Measurements from ENCODE around the gene MYD88. TPM values are rescaled to one million over a fixed set of nuclear protein-coding genes. Genes with fewer than 3 reads are reported as not detected.

MYD88 gene
- total RNA-seq, 1 donor from 2014 or later = 7.5 TPM

DNA sequence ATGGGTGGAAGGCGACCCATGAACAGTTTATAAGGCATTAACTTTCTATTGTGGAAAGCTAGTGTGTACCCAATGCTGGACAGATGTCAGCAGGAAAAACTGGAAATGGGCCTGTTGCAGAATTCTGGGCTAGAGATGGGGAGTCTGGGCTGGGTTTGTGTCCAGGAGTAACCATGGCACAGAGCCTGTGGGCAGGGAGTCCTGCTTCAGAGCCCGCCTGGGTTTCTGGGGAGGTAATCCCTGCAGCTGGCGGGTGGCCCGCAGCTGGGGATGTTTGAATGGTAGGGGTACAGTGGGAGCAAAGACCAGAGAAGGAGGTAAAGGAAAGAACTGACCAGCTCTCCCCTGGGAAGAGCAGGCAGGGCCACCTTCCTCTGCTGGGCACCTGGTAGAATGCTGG is 27.3 kb upstream of the MYD88 start:
- DNase-seq (no peak), ATAC-seq (no peak)
- intact Hi-C loops (cut with micrococcal nuclease) = no loop called here

DNA sequence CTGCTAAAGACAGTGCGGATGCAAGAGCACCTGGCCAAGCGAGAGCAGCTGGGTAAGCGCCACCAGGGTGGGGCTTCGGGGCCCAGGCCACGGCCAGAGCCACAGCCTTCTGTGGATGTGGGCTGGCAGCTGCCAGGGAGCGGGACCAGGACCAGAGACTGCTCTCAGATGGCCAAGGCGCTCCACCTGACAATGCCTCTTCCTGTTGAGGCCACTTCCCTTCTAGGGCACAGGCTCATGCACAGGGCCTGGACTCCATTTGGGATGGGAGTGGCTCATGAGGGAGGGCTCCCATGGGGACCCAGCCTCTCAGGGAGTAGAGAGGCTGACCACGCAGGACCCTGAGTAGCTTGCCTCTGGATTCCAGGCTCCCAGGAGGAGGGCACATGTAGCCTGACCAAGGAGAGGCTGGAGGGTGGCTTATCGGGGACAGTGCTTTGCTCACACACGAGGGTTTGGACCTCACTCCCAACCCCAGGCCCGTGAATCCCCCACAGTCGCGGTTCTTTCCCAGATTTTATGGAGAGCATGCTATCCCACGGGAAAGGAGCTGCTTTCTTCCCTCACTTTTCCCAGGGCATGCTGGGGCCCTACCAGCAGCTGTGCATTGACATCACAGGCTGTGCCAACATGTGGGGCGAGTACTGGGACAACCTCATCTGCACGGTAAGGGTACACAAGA is 26.6 kb upstream of the MYD88 start:
- intact Hi-C loops (cut with micrococcal nuclease) = no loop called here
- no peak for DNase-seq
- no peak for ATAC-seq

DNA sequence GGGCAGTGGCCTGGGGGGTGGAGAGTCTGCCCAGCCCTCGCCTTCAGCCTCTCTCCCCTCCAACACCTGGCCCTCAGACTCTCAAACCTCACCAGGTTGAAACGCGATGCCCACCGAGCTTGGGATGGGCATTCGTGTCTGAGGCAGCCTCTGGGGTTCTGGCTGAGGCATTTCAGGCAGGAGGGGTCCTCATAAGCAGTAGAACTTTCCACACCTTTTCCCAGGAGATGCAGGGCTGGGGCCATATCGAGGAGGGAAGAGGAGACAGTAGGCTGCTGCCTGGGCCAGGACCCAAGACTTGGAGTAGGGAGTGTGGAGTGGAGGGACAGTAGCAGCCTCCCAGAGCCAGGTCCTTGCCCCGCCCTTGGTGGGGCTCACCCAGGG is 26.1 kb upstream of the MYD88 start:
- DNase-seq = no peak
- no peak for ATAC-seq
- intact Hi-C loops (cut with micrococcal nuclease) = no loop called here

DNA sequence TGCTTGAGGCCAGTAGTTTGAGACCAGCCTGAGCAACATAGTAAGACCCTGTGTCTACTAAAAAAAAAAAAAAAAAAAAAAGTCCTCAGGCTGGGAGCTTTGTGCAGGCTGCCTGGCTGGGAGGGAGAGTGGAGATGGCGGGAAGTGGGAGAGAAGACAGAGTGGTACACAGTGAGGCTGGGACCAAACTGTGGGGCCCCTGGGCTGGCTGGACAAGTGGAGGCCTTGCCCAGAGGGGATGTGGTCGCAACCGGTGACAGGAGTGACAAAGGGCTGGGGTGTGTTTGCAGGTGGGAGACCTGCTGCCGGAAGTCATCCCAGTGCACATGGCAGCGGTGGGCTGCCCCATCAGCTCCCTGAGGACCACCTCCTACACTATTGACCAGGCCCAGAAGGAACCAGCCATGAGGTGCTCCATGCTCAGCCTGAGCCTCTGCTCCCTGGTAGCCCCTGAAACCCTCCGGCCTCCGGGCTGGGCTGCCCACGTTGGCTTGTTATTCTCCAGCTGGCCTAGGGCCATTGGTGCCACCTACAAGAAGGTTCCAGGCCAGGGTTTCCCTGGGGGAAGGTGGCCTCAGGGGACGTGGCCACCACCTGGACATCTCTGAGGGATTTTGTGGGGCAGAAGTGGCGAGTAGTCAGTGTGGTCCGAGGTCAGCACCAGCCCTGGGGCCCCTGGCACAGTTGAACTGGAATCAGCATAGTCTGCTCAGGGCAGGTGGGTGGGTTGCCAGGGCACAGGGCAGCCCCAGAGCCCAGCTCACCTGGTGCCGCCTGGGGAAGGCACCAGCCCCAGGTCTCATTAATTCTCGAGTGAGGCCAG is 24.2 kb upstream of the MYD88 start:
- intact Hi-C loops (cut with micrococcal nuclease) = no loop called here
- ATAC-seq = no peak
- DNase-seq = no peak

DNA sequence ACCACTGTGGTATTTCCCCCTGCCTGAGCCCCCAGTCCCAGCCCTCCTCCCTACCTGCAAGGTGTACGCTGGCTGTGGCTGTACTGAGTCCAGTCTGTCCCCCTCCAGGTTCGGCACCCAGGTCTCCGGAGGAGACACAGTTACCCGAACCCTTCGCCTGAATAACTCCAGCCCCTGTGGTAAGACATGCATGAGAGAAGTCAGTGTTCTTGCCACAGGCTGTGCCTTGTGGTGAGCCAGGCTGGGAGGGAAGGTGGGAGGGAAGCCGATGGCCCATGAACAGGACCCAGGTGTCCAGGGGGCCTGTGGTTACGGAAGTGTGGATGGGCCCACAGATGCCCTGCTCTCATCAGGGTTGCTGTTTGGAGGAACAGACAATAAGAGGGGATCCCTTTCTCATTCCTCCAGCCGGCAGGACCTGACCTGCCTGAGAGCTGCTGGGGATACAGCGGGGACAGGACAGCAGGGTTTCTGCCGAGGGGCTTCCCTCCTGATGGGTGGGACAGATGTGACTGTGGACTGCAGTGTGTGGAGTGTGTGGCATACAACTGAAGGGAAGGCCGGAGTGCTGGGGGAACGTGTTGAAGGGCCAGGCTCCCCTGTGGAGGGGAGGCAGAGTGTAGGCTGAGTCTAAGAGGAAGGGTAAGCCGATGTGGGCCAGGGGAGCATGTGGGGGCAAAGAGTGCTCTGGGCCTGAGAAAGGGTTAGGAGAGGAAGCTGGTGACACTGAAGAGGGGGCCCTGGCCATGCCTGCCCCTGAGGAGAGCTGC is 23.4 kb upstream of the MYD88 start:
- ATAC-seq (no peak), DNase-seq (no peak)
- intact Hi-C loops (cut with micrococcal nuclease) = no loop called here

DNA sequence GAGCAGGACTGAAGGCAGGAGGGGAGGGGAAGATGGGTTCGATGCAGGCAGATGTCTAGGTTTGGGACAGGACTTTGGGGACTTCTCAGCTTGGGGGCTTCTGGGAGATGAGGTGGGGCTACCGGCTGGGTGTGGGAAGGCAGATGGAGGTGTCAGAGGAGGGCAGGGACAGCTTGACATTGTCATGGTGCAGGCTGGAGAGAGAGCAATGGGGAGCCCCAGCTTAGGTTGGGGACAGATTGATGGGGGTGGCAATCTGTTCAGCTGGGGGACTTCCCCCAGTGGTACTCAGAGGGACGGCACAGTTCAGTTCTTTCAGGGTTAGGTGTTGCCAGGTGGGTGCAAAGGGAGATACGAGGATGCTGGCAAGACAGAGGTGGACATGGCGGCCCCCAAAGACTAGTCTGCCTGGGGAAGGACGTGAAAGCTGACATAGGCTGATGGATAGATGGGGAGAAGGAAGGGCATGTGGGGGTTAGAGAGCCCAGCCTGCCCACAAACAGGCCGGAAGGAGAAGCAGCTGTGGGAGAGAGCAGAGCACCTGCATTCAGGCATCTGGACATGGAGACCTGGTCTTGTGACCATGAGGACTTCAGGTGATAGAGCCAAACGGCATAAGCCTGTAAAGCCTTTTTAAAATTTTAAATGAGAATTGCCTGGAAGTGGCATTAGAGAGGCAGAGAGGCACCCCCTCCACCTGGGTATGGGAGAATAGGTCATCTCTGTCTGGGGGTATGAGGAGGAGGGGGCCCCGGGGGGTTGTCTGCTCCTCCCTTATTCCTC is 22.6 kb upstream of the MYD88 start:
- intact Hi-C loops (cut with micrococcal nuclease) = no loop called here
- ATAC-seq = no peak
- DNase-seq = no peak

DNA sequence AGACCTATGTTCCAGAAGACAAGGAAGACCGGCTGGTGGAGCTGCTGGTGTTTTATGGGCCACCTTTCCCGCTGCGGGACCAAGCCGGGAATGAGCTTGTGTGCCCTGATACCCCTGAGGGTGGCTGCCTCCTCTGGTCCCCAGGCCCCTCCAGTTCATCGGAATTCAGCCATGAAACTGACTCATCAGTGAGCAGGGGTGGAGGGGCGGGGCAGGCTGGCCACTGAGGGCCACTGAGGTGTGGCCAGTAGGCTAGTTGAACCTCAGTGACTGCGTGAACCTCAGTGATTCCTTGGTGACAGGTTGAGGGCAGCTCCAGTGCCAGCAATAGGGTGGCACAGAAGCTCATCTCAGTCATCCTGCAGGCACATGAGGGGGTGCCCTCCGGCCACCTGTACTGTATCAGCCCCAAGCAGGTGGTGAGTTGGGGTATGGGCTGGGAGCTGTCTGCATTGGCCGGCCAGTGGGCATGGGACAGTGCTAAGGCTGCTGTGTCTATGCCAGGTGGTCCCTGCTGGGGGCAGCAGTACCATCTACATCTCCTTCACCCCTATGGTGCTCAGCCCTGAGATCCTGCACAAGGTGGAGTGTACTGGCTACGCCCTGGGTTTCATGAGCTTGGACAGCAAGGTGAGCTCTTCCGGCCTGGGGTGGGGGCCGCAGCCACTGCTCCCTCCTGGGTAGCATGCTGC is 21.8 kb upstream of the MYD88 start:
- DNase-seq (no peak), ATAC-seq (peak; percentile 5)
- intact Hi-C loops (cut with micrococcal nuclease) = no loop called here

DNA sequence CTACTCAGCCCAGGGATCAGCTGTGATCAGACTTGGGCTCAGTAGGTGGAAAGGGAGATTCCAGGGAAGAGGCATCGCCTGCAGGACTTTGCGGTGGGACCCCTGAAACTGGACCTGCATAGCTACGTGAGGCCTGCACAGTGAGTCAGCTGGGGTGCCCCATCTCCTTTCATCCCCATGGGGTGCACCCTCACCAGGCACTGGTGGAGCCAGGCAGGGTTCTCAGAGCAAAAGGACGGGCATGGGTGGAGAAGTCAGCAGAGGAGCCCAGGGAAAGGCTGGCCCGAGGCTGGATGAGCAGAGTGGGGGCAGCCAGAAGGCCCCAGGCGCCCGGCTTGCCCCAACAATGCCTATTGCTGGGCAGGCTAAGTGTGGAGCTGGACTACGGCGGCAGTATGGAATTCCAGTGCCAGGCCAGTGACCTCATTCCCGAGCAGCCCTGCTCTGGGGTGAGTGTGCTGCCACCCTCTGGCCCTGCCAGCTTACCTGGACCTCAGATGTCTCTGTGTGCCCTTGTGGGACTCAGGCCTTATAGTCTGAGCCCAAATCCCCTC is 21.2 kb upstream of the MYD88 start:
- DNase-seq (peak; percentile 64), ATAC-seq (peak; percentile 86)
- intact Hi-C loops (cut with micrococcal nuclease) = no loop called here

DNA sequence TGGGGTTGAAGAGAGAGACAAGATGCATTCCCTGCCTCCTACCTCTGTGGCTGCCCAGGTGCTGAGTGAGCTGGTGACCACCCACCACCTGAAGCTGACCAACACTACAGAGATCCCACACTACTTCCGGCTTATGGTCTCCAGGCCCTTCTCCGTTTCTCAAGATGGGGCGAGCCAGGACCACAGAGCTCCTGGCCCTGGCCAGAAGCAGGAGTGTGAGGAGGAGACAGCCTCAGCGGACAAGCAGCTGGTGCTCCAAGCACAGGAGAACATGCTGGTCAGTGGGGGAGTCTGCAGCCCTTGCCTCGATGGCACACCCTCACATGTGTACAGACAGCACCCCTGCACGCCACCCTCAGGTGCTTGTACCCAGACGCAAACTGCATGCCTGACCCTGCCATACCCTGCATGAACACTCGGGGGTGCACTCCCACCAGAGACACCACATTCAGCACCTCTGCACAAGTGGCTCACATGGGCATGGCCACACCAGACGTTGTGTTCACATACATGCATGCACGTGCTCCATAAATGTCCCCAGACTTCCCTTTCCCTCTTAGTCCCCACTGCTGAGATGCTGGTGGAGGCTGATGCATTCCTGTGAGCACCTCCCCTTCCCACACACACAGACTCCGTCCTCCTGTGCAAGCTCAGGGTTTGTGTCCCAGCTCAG is 20.6 kb upstream of the MYD88 start:
- intact Hi-C loops (cut with micrococcal nuclease) = no loop called here
- ATAC-seq = peak; percentile 69
- peak; percentile 65 for DNase-seq

DNA sequence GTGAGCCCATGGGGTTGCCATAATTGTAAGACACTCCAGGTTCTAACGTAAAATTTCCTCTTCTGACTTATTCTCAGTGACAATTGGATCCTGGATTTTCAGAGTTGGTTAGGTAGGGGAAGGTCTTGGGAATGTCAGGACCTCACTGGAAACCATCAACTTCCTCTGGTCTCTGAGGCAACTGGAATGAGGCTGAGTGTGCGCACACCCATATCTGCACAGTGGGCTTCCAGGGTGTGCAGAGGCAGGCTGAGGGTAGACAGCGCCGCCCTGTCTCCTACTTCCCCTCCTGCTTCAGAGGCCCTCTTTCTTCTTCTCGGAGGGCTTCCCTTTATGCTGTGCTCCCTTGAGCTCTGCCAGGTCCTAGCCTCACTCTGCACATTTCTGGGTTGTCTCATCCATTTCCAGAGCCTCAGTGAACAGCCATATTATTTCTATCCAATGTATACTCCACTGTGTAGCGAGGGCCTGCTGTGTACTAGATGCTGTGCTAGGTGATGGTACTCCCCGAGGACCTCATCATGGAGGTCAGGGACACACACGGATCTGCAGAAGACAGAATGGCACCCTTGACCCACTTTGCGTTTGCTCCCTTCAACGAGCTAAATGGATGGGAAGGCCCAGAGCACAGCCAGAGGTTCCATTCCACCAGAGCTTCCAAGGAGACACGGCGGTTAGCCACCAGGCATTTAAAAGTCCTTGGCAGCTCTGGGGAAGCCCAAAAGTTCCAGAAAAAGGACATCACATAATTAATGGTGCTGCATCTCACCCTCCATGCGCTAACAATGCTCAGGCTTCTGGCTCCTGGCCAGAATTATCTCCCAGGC is 19.8 kb upstream of the MYD88 start:
- DNase-seq (no peak), ATAC-seq (no peak)
- intact Hi-C loops (cut with micrococcal nuclease) = no loop called here

DNA sequence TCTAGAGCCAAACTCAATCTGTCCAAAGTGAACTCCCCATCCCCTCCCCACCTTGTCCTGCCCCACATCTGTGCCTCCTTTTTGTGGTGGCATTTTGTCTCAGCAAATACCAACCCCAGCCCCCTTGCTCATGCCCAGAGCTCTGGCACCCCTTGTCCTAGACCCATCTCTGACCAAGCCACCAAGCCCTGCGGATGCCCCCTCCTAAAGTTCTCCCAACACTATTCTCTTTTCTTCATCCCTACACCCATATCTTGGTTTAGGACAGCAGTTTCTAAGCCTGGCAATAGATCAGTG is 19.3 kb upstream of the MYD88 start:
- DNase-seq (no peak), ATAC-seq (no peak)
- intact Hi-C loops (cut with micrococcal nuclease) = no loop called here

DNA sequence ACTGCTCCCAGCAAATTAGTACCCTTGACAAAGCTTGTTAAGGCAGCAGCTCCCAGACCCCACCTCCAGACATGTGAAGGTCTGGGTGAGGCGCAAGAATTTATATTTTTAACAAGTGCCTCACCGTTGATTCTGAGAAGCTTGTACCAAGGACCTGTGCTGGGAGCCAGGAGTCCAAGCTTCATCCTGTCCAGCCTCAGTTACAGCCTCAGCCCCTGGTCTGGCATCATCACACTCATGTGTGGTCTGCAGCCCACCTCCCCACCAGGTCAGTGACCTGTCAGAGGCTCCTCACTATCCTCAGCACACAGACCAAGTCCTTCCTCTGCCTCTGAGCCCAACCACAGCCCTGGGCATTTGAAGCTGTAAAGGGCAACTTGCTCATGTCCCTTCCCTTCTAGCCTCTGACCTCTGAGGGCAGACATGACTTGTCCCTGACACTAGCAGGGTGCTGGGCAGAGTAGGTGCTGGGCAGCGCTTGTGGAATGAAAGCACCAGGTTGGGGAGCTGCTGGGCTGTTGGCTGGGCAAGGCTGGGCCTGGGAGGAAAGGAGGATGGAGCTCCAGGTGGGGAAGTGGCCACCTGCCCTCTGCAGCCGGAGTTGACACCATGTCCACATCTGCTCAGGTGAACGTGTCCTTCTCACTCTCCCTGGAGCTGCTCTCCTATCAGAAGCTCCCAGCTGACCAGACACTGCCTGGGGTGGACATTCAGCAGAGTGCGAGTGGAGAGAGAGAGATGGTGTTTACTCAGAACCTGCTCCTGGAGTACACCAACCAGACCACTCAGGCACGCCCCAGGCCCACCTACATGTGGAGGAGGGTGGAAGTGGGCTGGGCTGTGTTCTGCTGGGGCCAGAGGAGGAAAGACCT is 18.4 kb upstream of the MYD88 start:
- DNase-seq (peak; percentile 25), ATAC-seq (no peak)
- intact Hi-C loops (cut with micrococcal nuclease) = no loop called here

DNA sequence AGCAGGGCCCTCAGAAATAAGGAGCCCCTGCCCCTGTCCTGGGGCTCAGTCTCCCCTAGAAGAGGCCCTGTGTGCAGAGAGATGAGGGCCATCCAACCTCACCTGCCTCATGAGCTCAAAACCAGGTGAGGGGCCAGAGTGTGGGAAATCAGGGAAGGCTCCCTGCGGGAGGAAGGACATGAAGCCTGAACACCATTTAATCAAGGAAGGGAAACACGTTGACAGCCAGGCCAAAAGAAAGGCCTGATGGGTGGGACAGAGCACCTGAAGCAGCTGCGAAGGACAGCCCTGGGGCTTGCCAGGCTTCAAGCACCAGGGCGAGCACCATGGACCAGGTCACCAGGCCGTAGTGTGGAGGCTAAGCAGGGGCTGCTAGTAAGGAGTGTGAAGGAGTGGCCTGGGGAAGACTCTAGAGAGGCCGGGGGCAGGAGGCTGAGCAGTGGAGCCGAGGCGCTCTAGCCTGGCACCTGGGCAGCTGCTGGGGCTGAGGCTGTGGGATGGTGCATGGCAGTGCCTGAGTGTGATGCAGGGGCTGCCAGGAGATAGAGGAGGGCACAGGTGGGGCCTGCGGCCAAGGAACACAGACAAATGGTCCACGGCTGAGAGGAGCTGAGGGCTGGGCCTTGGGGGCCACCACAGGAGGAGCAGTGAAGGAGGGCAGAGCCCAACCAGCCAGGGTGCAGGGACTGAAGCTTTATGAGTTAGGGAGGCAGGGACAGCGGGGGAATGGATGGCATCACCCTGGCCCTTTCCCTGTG is 17.6 kb upstream of the MYD88 start:
- no peak for DNase-seq
- intact Hi-C loops (cut with micrococcal nuclease) = no loop called here
- no peak for ATAC-seq

DNA sequence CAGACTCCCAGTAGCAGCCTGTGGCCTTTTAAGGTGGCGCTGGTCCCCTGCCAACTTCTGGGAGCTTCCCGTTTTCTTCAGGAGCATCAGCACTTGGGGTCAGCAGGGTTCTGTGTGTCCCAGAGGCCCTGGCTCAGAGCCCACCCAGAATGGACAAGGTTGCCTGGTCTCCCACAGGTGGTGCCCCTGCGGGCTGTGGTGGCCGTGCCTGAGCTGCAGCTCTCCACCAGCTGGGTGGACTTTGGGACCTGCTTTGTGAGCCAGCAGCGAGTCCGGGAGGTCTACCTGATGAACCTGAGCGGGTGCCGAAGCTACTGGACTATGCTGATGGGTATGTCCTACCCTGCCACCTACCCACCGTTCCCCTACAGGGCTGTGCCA is 17.0 kb upstream of the MYD88 start:
- intact Hi-C loops (cut with micrococcal nuclease) = no loop called here
- DNase-seq (peak; percentile 35), ATAC-seq (no peak)

DNA sequence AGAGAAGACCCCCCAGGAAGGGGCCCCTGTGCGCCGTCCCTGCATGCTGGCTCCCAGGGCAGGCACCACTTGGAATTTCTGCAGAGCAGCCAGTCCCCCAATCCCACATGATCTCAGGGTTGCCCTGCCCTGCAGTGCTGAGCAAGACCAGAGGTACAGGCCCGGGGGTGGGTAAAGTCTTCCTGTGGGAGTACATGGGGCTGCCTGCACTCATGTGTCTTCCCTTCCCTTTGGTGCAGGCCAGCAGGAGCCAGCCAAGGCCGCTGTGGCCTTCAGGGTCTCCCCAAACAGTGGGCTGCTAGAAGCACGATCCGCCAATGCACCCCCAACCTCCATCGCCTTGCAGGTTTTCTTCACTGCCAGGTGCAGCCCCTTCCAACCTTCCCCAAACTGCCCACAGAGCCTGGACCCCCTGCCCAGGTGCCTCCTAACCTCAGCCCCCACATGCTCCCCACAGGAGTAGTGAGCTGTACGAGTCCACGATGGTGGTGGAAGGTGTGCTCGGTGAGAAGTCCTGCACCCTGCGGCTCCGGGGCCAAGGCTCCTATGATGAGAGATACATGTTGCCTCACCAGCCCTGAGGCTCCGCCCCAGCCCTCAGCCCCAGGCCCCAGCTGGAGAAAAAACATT is 16.5 kb upstream of the MYD88 start:
- DNase-seq (peak; percentile 21), ATAC-seq (no peak)
- intact Hi-C loops (cut with micrococcal nuclease) = no loop called here

Data from left ventricle myocardium superior (tissue), 1 donor.